SU-DHL-6 (cell line): Measurements from ENCODE around the gene BMERB1.

Experiments used
- EZH2phosphoT487 ChIP-seq: fragments of 200-600 bp; sonication (generic), shearing (Covaris generic); conservative IDR thresholded peaks from 2 replicates; pipeline ENCODE4 v1.6.1; 2018; ENCODE audit warnings: mild to moderate bottlenecking, antibody characterized with exemption, low read length, moderate library complexity, mixed read lengths
- TF ChIP-seq, protein P1 (sequence below): fragments of 200-600 bp; sonication (generic); IDR thresholded peaks from one replicate; pipeline ENCODE4 v1.5.1; 2017; ENCODE audit warnings: antibody characterized with exemption, mild to moderate bottlenecking, low read length, moderate library complexity; ENCODE audit not compliant: insufficient read depth, poor library complexity, severe bottlenecking

DNA sequence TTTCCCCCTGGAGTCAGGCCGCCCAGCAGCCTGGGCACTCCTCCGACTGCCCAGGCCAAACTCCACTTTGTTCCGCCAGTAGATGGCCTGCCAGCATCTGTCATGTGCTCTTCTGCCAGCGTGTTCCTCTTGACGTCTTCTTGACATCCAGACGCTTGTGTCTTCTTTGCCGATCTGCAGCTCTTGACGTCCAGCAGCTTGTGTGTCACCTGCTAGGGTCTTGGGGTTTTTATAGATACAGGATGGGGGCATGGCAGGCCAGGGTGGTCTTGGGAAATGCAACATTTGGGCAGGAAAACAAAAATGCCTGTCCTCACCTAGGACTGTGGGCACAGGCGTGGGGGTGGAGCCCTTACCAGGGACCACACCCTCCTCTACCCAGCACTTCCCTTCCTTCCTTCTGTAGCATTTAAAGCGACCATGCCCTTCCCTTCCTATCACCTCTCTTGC is 88.7 kb downstream of the BMERB1 start:
- TF ChIP-seq, protein P1, sequence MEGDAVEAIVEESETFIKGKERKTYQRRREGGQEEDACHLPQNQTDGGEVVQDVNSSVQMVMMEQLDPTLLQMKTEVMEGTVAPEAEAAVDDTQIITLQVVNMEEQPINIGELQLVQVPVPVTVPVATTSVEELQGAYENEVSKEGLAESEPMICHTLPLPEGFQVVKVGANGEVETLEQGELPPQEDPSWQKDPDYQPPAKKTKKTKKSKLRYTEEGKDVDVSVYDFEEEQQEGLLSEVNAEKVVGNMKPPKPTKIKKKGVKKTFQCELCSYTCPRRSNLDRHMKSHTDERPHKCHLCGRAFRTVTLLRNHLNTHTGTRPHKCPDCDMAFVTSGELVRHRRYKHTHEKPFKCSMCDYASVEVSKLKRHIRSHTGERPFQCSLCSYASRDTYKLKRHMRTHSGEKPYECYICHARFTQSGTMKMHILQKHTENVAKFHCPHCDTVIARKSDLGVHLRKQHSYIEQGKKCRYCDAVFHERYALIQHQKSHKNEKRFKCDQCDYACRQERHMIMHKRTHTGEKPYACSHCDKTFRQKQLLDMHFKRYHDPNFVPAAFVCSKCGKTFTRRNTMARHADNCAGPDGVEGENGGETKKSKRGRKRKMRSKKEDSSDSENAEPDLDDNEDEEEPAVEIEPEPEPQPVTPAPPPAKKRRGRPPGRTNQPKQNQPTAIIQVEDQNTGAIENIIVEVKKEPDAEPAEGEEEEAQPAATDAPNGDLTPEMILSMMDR, result no peak
- TF ChIP-seq EZH2phosphoT487, result no peak
